GM18511 (cell line): ENCODE measurements around the gene CYTH2.
"Not testable (repeated sequence)": the region's sequence is repeated elsewhere in the genome, so short reads cannot be mapped to it uniquely, and the experiment has no call there.

Experiments used
- ATAC-seq: cut with Tn5 transposase; IDR thresholded peaks from one replicate; pipeline ENCODE4 v1.9.1; 2021; ENCODE audit warnings: mild to moderate bottlenecking, moderate library complexity; ENCODE audit not compliant: unreplicated experiment

Gene CYTH2

DNA sequence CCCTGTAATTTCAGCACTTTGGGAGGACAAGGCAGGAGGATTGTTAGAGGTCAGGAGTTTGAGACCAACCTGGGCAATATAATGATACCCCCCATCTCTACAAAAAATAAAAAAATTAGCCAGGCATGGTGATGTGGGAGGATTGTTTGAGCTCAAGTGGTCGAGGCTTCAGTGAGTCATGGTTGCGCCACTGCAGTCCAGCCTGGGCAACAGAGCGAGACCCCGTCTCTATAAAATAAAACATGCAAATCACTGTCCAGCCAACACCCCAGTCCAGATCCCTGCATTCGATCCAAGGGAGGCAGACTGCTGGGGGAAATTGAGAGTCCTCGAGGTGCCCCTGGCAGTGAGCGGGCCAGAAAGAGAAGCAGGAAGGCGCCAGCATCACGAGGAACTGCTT lies 7.0 kb downstream of the CYTH2 start:
- no peak for ATAC-seq

- ATAC-seq: no peak
Measured at GRCh38 chr19:48477067-48477685, 8.0 kb downstream of the CYTH2 start.

DNA sequence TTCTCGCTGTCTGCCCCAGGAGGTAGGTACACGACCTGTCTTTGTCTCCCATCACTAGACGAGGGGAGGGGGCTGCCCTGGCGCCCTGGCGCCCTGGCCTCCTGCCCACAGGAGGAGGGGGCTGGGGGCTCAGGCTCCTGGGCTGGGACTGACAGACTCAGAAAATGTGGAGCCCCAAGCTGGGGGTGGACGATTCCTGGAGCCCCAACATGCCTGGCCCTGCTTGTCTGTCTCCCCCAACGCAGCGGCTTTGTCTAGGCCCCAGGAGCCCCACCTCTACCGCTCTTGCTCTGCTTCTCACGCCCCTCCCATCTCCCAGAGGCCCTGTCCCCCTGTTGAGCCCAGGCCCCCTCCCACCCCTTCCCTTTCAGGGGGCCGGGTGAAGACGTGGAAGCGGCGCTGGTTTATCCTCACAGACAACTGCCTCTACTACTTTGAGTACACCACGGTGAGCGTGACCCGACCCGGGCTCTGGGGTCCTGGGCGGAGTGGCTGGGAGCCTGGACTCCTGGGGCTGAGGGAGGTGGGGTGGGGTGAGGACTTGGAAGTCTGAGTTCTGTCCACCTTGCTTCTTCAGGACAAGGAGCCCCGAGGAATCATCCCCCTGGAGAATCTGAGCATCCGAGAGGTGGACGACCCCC lies 8.6 kb downstream of the CYTH2 start:
- ATAC-seq: no peak

DNA sequence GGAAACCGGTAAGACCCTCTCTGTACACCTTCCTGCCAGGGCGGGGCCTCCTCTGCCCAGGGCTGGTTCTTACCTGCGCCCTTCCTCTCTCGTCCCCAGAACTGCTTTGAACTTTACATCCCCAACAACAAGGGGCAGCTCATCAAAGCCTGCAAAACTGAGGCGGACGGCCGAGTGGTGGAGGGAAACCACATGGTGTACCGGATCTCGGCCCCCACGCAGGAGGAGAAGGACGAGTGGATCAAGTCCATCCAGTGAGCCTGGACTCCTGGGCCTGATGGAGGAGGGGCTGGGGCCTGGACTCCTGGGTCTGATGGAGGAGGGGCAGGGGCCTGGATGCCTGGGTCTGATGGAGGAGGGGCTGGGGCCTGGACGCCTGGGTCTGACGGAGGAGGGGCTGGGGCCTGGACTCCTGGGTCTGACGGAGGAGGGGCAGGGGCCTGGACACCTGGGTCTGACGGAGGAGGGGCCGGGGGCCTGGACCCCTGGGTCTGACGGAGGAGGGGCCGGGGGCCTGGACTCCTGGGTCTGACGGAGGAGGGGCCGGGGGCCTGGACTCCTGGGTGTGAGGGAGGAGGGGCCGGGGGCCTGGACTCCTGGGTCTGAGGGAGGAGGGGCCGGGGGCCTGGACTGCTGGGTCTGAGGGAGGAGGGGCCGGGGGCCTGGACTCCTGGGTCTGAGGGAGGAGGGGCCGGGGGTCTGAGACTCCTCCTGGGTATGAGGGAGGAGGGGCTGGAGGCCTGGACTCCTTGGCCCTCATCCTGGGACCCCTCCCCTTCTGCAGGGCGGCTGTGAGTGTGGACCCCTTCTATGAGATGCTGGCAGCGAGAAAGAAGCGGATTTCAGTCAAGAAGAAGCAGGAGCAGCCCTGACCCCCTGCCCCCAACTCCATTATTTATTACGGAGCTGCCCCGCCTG lies 9.4 kb downstream of the CYTH2 start:
- ATAC-seq: no peak

DNA sequence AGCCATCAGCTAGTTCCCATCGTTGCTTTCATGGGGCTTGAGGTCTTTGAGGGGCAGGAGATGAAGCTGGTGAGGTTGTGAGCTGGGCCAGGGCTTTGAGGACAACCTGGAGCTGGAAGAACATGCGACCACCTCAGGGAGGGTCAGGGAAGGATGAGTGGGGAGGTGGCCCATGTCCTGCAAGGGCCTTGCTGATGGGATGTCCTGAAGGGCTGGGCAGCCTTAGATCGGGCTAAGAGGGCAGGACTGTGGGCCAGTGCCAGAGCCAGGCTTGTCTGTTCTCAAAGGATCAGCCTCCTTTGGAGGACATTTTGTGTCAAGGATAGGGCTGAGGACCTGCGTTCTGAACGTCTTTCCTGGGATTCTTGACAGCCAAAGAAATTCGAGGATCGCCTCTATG lies 10.5 kb downstream of the CYTH2 start:
- ATAC-seq: no peak

DNA sequence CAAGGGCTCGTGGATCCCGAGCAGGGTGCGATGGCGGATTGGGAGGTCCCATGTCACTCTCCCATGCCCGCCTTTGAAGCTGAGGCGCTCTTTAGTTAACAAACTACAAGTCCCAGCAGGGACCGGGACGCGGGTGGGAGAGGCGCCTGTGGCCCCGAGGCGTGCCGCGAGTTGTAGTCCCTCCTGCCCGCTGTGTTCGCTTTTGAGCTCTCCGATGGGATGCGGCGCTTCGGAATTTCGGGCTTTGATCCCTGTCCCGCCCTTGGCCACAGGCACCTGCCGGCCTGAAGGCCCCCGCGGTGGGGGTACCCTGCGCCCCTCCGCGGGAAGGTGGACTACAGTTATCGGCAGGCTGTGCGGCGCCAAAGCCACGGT lies 11.0 kb downstream of the CYTH2 start:
- ATAC-seq: no peak

DNA sequence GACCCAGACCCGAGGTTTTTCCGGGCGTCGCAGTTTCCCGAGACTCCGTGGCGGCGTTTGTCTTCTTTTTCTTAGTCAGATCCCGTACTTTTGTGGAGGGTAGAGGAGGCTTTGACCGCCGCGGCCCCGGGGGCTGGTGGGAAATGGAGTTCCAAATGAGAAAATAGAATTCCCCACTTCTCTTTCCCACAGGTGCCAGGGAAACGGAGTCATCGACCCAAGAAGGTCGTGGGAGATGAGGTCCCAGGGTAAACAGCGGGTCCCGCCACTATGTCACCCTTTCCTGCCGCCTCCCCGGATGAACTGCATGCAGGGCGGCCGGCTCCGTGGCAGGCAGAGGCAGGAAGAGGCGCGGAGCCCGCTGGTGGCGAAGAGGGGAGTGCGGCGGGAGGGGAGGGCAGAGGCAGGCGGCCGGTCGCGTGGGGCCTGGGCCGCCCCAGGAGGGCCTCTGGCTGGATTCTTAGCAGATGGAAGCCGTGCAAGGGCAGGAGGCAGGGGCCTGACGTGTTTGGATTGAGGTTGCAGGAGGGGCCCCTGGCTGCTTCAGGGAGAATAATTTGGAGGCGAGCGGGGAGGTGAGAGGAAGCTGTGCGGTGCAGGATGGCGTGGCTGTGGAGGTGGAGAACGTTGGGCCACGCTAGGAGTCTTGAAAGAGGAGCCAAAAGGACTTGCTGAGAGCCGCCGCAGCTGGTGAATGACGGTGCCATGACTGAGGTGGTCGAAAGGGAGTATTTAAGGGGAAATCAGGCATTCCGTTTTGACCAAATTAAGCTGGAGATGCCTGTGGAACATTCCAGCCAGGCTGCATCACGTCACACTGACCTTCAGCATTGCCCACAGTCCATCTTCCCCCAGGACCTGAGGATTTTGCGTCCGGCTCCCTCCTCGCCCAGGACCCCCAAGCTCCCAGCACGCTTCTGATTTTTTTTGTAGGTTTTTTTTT lies 11.7 kb downstream of the CYTH2 start:
- ATAC-seq: no peak

DNA sequence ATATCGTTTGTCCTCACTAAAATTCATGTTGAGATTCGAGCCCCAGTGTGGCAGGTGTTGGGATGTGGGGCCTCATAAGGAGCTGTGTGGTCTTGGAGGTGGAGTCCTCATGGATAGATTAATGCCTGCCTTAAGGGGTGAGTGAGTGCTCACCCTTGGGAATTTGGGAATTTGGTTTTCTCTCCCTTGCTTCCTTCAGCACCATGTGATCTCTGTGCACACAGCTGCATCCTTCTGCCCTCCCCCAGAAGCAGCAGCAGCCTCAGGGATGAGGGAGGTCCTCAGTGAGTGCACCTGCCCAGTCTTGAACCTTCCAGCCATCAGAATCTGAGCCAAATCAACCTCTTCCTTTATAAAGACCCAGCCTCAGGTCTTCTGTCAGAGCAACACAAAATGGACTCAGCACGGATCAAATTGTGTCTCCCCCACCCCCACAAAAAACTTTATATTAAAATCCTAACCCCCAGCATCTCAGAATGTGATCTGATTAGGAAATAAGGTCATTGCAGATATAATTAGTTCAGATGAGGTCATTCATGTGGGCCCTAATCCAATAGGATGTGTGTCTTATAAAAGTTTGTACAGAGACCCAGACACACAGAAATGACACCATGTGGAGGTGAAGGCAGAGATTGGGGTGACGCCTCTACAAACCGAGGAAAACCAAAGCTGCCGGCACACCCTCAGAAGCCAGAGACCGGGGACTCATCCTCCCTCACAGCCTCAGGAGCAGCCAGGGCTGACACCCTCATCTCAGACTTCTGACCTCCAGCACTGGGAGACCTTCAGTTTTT lies 12.9 kb downstream of the CYTH2 start:
- no peak for ATAC-seq

DNA sequence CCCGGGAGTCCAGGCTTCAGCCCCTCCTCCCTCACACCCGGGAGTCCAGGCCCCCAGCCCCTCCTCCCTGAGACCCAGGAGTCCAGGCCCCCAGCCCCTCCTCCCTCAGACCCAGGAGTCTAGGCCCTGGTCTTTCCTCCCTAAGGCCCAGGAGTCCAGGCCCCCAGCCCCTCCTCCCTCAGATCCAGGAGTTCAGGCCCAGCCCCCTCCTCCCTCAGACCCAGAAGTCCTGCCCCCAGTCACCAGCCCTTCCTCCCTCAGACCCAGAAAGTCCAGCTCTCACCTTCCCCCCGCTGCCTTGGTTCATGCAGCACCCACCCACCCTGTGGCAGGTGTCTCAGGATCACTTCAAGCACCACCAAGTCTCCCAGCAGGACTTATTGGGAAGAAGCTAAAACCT lies 14.1 kb downstream of the CYTH2 start:
- ATAC-seq: no peak

- no peak for ATAC-seq
Measured at GRCh38 chr19:48484247-48484893, 15.2 kb downstream of the CYTH2 start.

DNA sequence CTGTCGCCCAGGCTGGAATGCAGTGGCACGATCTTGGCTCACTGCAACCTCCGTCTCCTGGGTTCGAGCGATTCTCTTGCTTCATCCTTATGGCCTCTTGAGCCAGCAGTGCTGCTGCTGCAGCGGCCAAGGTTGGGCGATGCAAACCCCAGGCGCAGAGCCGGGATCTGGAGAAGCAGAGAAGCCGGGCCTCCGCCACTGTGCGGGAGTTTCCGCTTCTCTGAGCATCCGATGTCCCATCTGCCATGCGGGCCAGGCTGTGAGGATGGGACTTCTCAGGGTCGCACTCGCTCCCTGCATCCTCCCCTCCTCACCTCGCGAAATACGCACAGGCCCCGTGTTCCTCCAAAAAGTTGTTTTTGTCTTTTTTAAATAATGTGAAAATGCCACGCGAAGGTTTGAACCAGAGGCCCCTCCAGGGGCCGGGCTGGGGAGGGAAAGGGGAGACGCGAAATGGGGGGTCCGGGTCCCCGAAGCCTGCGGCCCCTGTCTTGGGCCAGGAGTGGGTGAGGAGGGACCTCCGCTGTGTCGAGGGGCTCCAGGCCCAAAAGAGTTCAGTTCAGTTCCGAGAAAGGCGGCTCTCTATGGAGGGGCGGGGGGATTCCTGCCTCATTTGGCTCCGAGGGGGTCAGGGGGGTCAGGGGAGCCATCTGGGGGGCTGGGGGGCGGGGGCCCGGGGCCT lies 15.9 kb downstream of the CYTH2 start:
- no peak for ATAC-seq

GRCh38 chr19:48486706-48487105 lies 17.5 kb downstream of the CYTH2 start:
- not testable (repeated sequence) for ATAC-seq

DNA sequence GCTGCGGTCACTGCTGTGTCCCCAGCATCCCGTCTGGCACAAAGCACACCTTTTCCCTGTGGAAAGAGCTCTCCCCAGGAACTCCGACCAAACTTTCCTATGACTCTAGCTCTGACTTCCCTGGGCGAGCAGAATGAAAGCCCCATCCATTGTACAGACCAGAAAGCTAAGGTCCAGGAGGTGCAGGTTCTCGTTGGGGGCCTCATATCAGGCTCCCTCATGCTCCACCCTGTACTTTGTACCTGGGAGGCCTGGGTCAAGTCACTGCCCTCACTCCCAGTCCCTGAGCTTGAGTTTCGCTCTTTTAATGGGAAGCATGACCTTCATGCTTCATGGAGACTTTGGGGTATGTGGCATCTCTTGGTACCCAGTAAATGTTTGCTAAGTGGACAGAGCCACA lies 18.4 kb downstream of the CYTH2 start:
- no peak for ATAC-seq

DNA sequence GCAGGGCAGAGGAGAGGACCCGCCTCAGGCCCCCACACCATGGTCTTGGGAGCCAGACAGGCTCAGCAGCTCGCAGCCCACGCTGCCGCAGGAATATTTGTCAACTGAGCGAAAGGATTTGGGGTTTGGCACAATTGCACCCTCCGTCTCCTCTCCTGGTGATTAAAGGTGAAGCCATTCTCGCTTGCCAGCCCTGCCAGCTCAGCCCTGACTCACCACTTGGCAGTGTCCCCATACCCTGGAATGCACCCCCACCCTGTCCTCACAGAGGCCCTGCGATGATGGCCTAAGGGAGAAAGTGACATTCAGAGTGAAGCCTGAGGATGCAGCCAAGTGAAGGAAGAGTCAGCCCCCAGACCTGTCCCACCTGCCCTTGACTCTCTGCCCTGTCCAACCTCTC lies 18.8 kb downstream of the CYTH2 start:
- ATAC-seq: no peak

DNA sequence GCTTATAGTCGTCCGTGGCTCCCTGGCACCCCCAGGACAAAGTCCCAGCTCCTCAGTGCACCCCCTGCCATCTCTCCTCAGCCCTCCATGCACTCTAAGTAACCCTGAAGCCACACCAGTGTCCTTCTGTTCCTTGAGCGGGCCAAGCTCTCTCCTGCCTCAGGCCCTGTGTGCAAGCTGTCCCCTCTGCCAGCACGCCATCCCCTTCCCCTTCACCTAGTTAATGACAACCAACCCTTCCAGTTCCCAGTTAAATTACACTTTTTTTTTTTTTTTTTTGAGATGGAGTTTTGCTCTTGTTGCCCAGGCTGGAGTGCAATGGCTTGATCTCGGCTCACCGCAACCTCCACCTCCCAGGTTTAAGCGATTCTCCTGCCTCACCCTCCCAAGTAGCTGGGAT lies 19.3 kb downstream of the CYTH2 start:
- not testable (repeated sequence) for ATAC-seq

DNA sequence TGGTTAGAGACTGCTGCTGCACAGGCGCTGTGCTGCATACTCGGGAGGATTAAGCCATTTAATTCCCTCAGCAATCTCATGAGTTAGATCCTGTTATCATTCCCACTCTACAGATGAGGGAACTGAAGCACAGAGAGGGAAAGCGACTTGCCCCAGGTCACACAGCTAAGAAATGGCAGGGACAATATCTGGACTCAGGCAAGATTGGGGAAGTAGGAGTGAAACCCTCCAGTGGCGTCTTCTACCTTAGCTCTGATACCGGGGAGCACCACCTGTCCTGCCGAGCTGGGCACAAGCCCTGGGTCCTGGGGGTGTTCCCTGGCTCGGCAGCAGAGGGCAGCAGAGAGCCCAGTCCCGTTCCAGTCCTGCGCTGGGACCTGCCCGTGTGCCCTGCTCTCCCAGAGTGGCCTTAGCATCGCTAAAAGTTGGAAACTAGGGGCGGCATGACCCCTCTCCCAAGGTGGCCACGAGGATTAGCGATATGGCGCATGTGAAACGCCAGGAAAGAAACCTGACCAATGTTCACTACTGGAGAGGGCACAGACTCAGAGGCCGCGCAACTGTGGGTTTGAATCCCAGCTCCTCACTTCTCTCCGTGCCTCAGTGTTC lies 20.5 kb downstream of the CYTH2 start:
- ATAC-seq: no peak

DNA sequence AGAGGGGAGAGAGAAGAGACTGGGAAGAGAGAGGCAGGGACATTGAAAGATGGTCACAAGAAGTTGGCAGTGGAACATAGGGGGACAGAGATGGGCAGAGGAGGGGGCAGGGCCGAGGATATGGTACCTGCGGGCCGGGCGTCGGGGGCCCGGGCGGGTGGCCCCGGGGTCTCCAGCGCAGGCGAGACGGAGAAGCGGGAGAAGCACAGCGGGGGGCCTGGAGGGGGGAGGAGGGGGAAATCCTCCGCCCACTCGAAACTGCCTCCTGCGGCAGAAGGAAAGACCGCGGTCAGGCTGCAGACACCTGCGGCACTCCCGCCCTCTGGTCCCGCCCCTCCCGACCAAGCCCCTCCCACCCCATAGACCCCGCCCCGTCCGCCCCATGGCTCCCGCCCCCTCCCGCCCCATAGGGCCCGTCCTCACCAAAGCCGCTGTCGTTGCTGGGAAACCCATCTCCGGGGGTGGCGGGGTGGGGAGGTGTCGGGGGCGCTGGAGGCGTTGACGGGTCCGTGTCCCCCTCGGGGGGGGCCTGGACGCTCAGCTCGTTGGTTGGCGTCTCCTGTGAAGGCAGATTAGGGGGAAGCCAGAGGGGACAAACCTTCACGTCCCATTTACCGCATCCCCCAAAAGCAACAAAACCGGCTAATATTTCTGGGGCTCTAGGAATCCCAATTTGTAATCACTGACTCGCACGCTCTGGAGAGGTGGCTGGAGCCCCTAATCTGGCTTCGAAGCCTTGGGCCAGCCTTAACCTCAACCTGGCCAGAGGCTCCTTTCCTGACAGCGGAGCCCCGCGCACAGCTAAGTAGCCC lies 22.0 kb downstream of the CYTH2 start:
- no peak for ATAC-seq

- no peak for ATAC-seq
Measured at GRCh38 chr19:48491793-48492123, 22.6 kb downstream of the CYTH2 start.
